Hematopoietic multipotent progenitor cell treated with erythropoietin and hydrocortisone succinate and interleukin-3 and kit ligand, for 17 days (in vitro differentiated cells): ENCODE data around the gene RGL3.
"Not testable (repeated sequence)": the region's sequence is repeated elsewhere in the genome, so short reads cannot be mapped to it uniquely, and the experiment has no call there.

Experiments
- DNase-seq: peaks from one replicate; pipeline ENCODE4 v3.0.0-alpha.2; 2015; ENCODE audit warnings: low spot score

The RGL3 gene, protein sequence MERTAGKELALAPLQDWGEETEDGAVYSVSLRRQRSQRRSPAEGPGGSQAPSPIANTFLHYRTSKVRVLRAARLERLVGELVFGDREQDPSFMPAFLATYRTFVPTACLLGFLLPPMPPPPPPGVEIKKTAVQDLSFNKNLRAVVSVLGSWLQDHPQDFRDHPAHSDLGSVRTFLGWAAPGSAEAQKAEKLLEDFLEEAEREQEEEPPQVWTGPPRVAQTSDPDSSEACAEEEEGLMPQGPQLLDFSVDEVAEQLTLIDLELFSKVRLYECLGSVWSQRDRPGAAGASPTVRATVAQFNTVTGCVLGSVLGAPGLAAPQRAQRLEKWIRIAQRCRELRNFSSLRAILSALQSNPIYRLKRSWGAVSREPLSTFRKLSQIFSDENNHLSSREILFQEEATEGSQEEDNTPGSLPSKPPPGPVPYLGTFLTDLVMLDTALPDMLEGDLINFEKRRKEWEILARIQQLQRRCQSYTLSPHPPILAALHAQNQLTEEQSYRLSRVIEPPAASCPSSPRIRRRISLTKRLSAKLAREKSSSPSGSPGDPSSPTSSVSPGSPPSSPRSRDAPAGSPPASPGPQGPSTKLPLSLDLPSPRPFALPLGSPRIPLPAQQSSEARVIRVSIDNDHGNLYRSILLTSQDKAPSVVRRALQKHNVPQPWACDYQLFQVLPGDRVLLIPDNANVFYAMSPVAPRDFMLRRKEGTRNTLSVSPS

GRCh38 chr19:11418549-11419506 lies at the start of gene RGL3:
Gene RGL3 (minus strand): TSS chr19:11419314. CDS start chr19:11419278, 36 bp downstream.
- no peak for DNase-seq

DNA sequence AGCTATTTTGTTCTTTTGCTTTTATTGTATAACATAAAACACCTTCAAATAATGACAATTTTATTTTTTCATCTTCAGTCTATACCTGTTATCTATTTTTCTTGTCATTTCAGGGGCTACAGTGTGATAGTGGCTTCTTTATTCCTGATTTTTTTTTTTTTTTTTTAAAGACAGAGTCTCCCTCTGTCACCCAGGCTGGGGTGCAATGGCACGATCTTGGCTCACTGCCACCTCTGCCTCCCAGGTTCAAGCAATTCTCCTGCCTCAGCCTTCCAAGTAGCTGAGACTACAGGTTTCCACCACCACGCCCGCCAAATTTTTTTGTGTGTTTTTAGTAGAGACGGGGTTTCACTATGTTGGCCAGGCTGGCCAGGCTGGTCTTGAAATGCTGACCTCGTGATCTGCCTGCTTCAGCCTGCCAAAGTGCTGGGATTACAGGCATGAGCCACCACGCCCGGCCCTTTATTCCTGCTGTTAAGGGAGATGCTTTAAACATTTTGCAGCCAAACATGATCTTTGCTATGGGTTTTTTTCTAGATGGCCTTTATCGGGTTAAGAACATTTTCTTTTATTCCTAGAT lies 49.2 kb upstream of the RGL3 start:
- not testable (repeated sequence) for DNase-seq

DNA sequence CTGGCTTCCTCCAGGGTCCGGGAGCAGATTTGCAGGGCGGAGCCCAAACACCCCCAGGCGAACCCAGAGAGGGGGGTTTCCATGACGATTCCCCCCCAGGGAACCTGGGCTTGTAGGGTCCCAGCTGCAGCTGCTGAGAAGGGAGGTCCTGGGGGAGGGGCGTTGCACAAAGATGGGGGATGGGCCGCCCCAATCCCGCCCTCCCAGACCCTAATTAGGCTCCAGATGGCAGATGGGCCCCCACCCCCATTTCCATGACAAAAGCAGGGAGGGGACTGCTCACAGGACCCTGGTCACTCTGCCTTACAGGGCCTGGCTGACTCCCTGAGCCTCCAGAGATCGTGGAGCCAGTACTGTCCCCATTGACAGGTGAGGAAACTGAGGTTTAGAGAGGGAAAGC lies 46.5 kb upstream of the RGL3 start:
- no peak for DNase-seq

- DNase-seq = no peak
These were observed 45.5 kb upstream of the RGL3 start for GRCh38 chr19:11464333-11465265.

- DNase-seq = no peak
These were observed 44.3 kb upstream of the RGL3 start for GRCh38 chr19:11463391-11463790.

GRCh38 chr19:11461453-11461852 lies 42.3 kb upstream of the RGL3 start:
- no peak for DNase-seq

- peak; percentile 26 for DNase-seq
These were observed 41.1 kb upstream of the RGL3 start for GRCh38 chr19:11460207-11460606.

DNA sequence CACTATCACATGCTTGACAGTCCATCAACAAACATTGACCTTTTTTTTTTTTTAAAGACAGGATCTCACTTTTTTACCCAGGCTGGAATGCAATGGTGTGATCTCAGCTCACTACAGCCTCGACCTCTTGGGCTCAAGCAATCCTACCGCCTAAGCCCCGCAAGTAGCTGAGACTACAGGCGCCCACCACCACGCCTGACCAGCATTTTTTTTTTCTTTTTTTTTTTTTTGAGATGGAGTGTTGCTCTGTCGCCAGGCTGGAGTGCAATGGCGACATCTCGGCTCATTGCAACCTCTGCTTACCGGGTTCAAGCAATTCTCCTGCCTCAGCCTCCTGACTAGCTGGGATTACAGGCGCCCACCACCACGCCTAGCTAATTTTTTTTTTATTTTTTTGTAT lies 39.8 kb upstream of the RGL3 start:
- DNase-seq = not testable (repeated sequence)

- no peak for DNase-seq
These were observed 39.3 kb upstream of the RGL3 start for GRCh38 chr19:11458236-11458900.

GRCh38 chr19:11457831-11458230 lies 38.7 kb upstream of the RGL3 start:
- DNase-seq = no peak

GRCh38 chr19:11457115-11457514 lies 38.0 kb upstream of the RGL3 start:
- DNase-seq = no peak

DNA sequence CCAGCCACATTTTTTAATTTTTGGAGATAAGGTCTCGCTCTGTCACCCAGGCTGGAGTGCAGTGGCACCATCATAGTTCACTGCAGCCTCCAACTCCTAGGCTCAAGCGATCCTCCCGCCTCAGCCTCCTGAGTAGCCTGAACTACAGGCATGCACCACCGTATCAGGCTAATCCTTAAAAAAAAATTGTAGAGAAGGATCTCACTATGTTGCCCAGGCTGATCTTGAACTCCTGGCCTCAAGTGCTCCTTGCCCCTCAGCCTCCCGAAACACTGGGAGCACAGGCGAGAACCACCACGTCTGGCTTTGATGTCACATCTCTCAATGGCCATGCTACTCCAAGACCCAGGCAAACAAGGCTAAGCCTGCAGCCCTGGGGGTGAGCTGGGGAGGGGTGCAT lies 37.5 kb upstream of the RGL3 start:
- no peak for DNase-seq

GRCh38 chr19:11455233-11455554 lies 36.1 kb upstream of the RGL3 start:
- not testable (repeated sequence) for DNase-seq

GRCh38 chr19:11453468-11454341 lies 34.6 kb upstream of the RGL3 start:
- DNase-seq = no peak

- DNase-seq = no peak
These were observed 33.7 kb upstream of the RGL3 start for GRCh38 chr19:11452620-11453310.

DNA sequence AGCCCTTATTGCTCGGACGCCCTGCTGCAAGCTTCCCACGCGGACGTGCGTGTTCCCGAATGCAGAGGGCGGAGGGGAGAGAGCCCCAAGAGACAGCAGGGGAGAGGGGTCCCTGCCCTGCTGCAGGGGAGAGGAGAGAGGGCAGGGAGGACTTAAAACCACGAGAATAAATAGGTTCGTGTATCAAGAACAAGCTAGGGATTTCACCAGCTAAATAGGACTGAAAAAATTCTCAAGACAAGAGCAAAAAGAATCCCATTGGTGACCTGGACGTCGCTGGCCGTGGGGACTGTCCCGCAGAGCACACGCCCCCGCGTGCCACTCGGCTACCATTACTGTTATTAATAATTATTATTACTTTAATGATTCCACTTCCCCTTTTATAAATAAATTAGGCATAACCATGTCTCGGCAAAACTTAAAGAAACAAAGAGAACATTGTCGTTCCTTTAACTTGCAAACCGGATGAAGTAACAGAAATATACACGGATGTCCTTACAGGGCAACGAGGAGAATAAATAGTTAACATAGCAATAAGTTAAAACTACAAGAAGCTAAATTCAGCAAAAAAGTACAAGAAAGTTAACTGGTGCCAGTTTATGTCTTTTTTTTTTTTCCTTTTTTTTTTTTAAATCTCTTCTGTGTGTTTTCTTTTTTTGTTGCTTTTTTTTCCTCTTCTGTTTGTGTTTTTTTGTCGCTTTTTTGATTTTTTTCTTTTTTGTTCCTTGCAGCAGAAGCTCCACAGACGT lies 32.9 kb upstream of the RGL3 start:
- no peak for DNase-seq

DNA sequence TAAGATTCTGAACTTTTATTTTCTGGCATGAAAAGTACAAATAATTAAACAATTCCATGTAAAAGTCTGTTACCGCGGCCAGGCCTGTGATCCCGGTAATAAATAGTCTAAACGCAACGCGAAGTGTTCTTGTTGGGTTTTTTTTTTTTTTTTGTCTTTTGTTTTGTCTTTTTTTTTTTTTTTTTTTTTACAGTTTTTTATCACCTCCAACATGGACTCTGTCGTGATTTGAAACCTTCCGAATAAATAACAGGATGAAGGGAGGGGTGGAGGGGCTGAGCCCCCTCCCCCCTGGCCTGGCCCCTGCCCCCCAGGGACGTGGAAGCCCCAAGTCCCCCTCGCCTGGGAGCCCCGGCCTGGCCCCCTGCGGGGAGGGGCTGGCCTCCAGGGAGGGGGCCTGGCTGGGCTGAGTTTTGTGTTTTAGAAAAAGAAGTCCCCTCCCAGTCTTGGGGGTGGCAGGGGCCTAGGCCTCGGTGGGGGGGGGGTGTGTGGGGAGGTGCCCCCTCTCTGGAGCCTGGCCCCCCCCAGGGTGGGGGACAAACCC lies 32.3 kb upstream of the RGL3 start:
- DNase-seq = no peak
